Adrenal gland (tissue), 12 donors: ENCODE data around the gene ARHGAP4. TPM values are rescaled to one million over a fixed set of nuclear protein-coding genes. Genes with fewer than 3 reads are reported as not detected.

Source experiments
- DNase-seq, 7 donors: peaks; one replicate each; pipeline ENCODE4 v3.0.0-alpha.2; 2019 to 2020
- H3K27ac ChIP-seq, 5 donors: fragments of 200-600 bp; sonication (generic) in 4 of 5; 1 replicate in 3 of 5; 2 replicates in 2 of 5; pipeline versions ENCODE4 v1.5.1 to v1.8.0; 2016 to 2020; ENCODE audit warnings: mild to moderate bottlenecking in 1 of 5
- H3K27me3 ChIP-seq: fragments of 200-600 bp; 2 replicates; pipeline ENCODE4 v1.8.0; 2021
- H3K36me3 ChIP-seq, 2 donors: fragments of 200-600 bp; replicated peaks in 1 of 2; 1 replicate in 1 of 2; 2 replicates in 1 of 2; pipeline versions ENCODE4 v1.5.1 to v1.8.0; 2018 to 2022
- H3K4me1 ChIP-seq, 2 donors: fragments of 200-600 bp; replicated peaks in 1 of 2; 1 replicate in 1 of 2; 2 replicates in 1 of 2; pipeline versions ENCODE4 v1.5.1 to v1.8.0; 2018 to 2021
- H3K4me3 ChIP-seq, 4 donors: fragments of 200-600 bp; sonication (generic) in 3 of 4; one replicate each; pipeline ENCODE4 v1.5.1; 2016 to 2018
- H3K9me3 ChIP-seq, 3 donors: fragments of 200-600 bp; sonication (generic) in 1 of 3; replicated peaks in 1 of 3; 1 replicate in 2 of 3; 2 replicates in 1 of 3; pipeline versions ENCODE4 v1.5.1 to v1.8.0; 2016 to 2021
- CTCF ChIP-seq, 6 experiments: fragments of 450-650 bp in 4 of 6; fragments of 200-600 bp in 2 of 6; sonication (generic) in 1 of 6; IDR thresholded peaks; 1 replicate in 5 of 6; 2 replicates in 1 of 6; pipeline versions ENCODE4 v1.5.1 to v1.8.0; 2016 to 2021; ENCODE audit warnings: antibody characterized with exemption in 6 of 6, mild to moderate bottlenecking in 2 of 6, moderate library complexity in 1 of 6
- POLR2A ChIP-seq, 2 donors: fragments of 450-650 bp; IDR thresholded peaks; one replicate each; pipeline ENCODE4 v1.6.1; 2017; ENCODE audit warnings: antibody characterized with exemption in 2 of 2, mild to moderate bottlenecking in 2 of 2, moderate library complexity in 1 of 2
- WGBS, 4 donors: extraction: QIAGEN DNeasy Blood & Tissue Kit in 2 of 4; methylation state at CpG; one replicate each; pipeline versions ENCODE4 v1.1.5 to v1.1.7; 2013 to 2017; 5-methylcytosine and 5-hydroxymethylcytosine counted together
- intact Hi-C, 2 donors: fragments of 100-400 bp; cut with DNase I; formaldehyde crosslinking; loops; one replicate each; pipeline versions ENCODE4 v1.14.1 to v1.15.0; 2022 to 2023
- polyA plus RNA-seq, 3 donors: library from polyadenylated mRNA; stranded (reverse); fragments of 200-250 nt in 2 of 3; fragments of 350-450 nt in 1 of 3; fragmentation: Illumina TruSeq in 1 of 3; extraction: RNeasy Lipid Tissue Mini Kit (QIAGEN cat#74804) in 1 of 3; gene quantifications; one replicate each; pipeline ENCODE4 v1.2.3, GENCODE V29; 2013 to 2014
- total RNA-seq, 9 donors: library from RNA; depleted of rRNA in 4 of 9; stranded (reverse); fragments of >200 nt in 4 of 9; fragments of 120-200 nt in 1 of 9; fragmentation: NEBNext Ultra II Directional in 1 of 9; extraction: Animal tissue kit (Norgen Biotek cat#: 25700) in 1 of 9; gene quantifications; one replicate each; pipeline versions ENCODE4 v1.1.0 to v1.2.4, GENCODE V29; 2013 to 2023
- donor health status: healthy with polysubstance abuse.
- donor health status: Bipolar disorder and iron deficiency.
- donor health status: DM: yes; HTN: yes; CAD: no.
- donor health status: DM: no; HTN: no; CAD: no.
- donor health status: DM: no; HTN: no; CAD: no.
- donor health status: DM: yes; HTN: yes; CAD: no.

ARHGAP4 gene
- total and polyA plus RNA-seq, 12 donors, result 1.5 to 316 (median 46.0) TPM

- intact Hi-C loops, result no loop called here
- Histone ChIP-seq H3K36me3 (no peaks in the 10 kb centered on the region), H3K9me3 (no peaks in the 10 kb centered on the region), H3K4me3 (no peak overlapping the region), H3K27ac (no peak overlapping the region), H3K4me1 (no peaks in the 10 kb centered on the region), H3K27me3 (peaks cover 19% of the 10 kb centered on the region)
- no peak for TF ChIP-seq CTCF (IDR thresholded peaks at IDR 0.05)
- TF ChIP-seq POLR2A (IDR thresholded peaks at IDR 0.05), result no peak
- DNase-seq, result no peak
- 71 to 79% (median 73%) methylated on average over 5 to 29 of the region's 29 CpGs for WGBS, 4 donors
Observed at GRCh38 chrX:153871946-153872878, 53.9 kb downstream of the ARHGAP4 start.

- TF ChIP-seq CTCF (IDR thresholded peaks at IDR 0.05) (no peak), POLR2A (IDR thresholded peaks at IDR 0.05) (no peak)
- 28 to 47% (median 42%) methylated on average over 5 to 6 of the region's 6 CpGs for WGBS, 4 donors
- intact Hi-C loops, result no loop called here
- H3K4me1 ChIP-seq, result no peaks in the 10 kb centered on the region
- no peaks in the 10 kb centered on the region for H3K9me3 ChIP-seq
- no peaks in the 10 kb centered on the region for H3K36me3 ChIP-seq
- H3K27me3 ChIP-seq, result peaks cover 14% of the 10 kb centered on the region
- H3K4me3 ChIP-seq, result no peak overlapping the region
- H3K27ac ChIP-seq, result no peak overlapping the region
- no peak for DNase-seq
Observed at GRCh38 chrX:153871451-153871850, 54.6 kb downstream of the ARHGAP4 start.

- H3K36me3 ChIP-seq, result no peaks in the 10 kb centered on the region
- no peaks in the 10 kb centered on the region for H3K9me3 ChIP-seq
- H3K4me3 ChIP-seq, result no peak overlapping the region
- no peak overlapping the region for H3K27ac ChIP-seq
- TF ChIP-seq CTCF (IDR thresholded peaks at IDR 0.05) (no peak), POLR2A (IDR thresholded peaks at IDR 0.05) (no peak)
- 41 to 58% (median 52%) methylated on average over 8 to 21 of the region's 21 CpGs; no CpG with 5 or more reads in 1 of the 4 donors for whole genome bisulfite sequencing, 4 donors
- intact Hi-C loops, result no loop called here
- H3K4me1 ChIP-seq, result no peaks in the 10 kb centered on the region
- DNase-seq, result no peak
- H3K27me3 ChIP-seq, result peaks cover 13% of the 10 kb centered on the region
Observed at GRCh38 chrX:153870791-153871360, 55.2 kb downstream of the ARHGAP4 start.

- H3K27ac ChIP-seq, result no peak overlapping the region
- WGBS, 4 donors, result 73 to 77% (median 75%) methylated on average over 10 to 11 of the region's 11 CpGs; no CpG with 5 or more reads in 1 of the 4 donors
Observed at GRCh38 chrX:153870288-153870690, 55.8 kb downstream of the ARHGAP4 start.

More at GRCh38 chrX:153870288-153870690, 55.8 kb downstream of the ARHGAP4 start:
- peaks cover 13% of the 10 kb centered on the region for H3K27me3 ChIP-seq
- H3K36me3 ChIP-seq, result no peaks in the 10 kb centered on the region
- H3K9me3 ChIP-seq, result no peaks in the 10 kb centered on the region
- no peaks in the 10 kb centered on the region for H3K4me1 ChIP-seq
- intact Hi-C loops, result no loop called here
- no peak for DNase-seq
- H3K4me3 ChIP-seq, result no peak overlapping the region
- TF ChIP-seq CTCF (IDR thresholded peaks at IDR 0.05), result no peak
- TF ChIP-seq POLR2A (IDR thresholded peaks at IDR 0.05), result no peak
